Spleen (tissue), 11 donors: ENCODE measurements around the gene STK17A. TPM values are rescaled to one million over a fixed set of nuclear protein-coding genes. Genes with fewer than 3 reads are reported as not detected.
"Not testable (repeated sequence)": the region's sequence is repeated elsewhere in the genome, so short reads cannot be mapped to it uniquely, and the experiment has no call there.

Experiments
- DNase-seq: peaks from one replicate; pipeline ENCODE4 v3.0.0-alpha.2; 2020
- H3K27ac ChIP-seq, 8 donors: fragments of 200-600 bp; sonication (generic) in 7 of 8; 1 replicate in 4 of 8; 2 replicates in 4 of 8; pipeline versions ENCODE4 v1.5.0 to v1.8.0; 2016 to 2021; ENCODE audit warnings: inconsistent platforms in 4 of 8, mild to moderate bottlenecking in 4 of 8, moderate library complexity in 1 of 8
- H3K27me3 ChIP-seq, 7 donors: fragments of 200-600 bp; sonication (generic) in 6 of 7; replicated peaks in 1 of 7; 1 replicate in 4 of 7; 2 replicates in 3 of 7; pipeline versions ENCODE4 v1.5.0 to v1.8.0; 2016 to 2021; ENCODE audit warnings: inconsistent platforms in 3 of 7, mild to moderate bottlenecking in 1 of 7
- H3K36me3 ChIP-seq, 6 donors: fragments of 200-600 bp; sonication (generic) in 5 of 6; 1 replicate in 4 of 6; 2 replicates in 2 of 6; pipeline versions ENCODE4 v1.5.0 to v1.8.0; 2016 to 2021; ENCODE audit warnings: inconsistent platforms in 2 of 6
- H3K4me1 ChIP-seq, 6 donors: fragments of 200-600 bp; sonication (generic) in 5 of 6; 1 replicate in 3 of 6; 2 replicates in 3 of 6; pipeline versions ENCODE4 v1.5.0 to v1.8.0; 2016 to 2021; ENCODE audit warnings: inconsistent platforms in 3 of 6
- H3K4me3 ChIP-seq, 8 donors: fragments of 200-600 bp; sonication (generic) in 7 of 8; 1 replicate in 4 of 8; 2 replicates in 4 of 8; pipeline versions ENCODE4 v1.5.0 to v1.8.0; 2016 to 2021; ENCODE audit warnings: inconsistent platforms in 4 of 8, mild to moderate bottlenecking in 4 of 8, moderate library complexity in 2 of 8
- H3K9me3 ChIP-seq, 8 donors: fragments of 200-600 bp; sonication (generic) in 7 of 8; 1 replicate in 4 of 8; 2 replicates in 4 of 8; pipeline versions ENCODE4 v1.5.0 to v1.8.0; 2016 to 2021; ENCODE audit warnings: inconsistent platforms in 4 of 8
- CTCF ChIP-seq, 11 experiments: fragments of 200-600 bp in 7 of 11; fragments of 450-650 bp in 4 of 11; sonication (generic) in 4 of 11; IDR thresholded peaks in 8 of 11; conservative IDR thresholded peaks in 3 of 11; 1 replicate in 7 of 11; 2 replicates in 4 of 11; pipeline versions ENCODE4 v1.4.0 to v1.8.0; 2016 to 2021; ENCODE audit warnings: antibody characterized with exemption in 11 of 11, inconsistent platforms in 4 of 11, mild to moderate bottlenecking in 1 of 11
- POLR2A ChIP-seq, 3 donors: fragments of 450-650 bp; IDR thresholded peaks; one replicate each; pipeline ENCODE4 v1.5.1; 2017; ENCODE audit warnings: antibody characterized with exemption in 3 of 3, mild to moderate bottlenecking in 1 of 3
- POLR2AphosphoS5 ChIP-seq, 3 donors: sonication (generic); formaldehyde crosslinking; IDR thresholded peaks; one replicate each; pipeline ENCODE4 v1.5.1; 2017; ENCODE audit warnings: antibody characterized with exemption in 3 of 3
- WGBS, 5 donors: extraction: QIAGEN DNeasy Blood & Tissue Kit in 3 of 5; methylation state at CpG; one replicate each; pipeline versions ENCODE4 v1.1.5 to v1.1.7; 2013 to 2018; 5-methylcytosine and 5-hydroxymethylcytosine counted together
- intact Hi-C: fragments of 100-400 bp; cut with DNase I; formaldehyde crosslinking; loops from one replicate; pipeline ENCODE4 v1.15.0; 2023; ENCODE audit warnings: low total_unique reads
- polyA plus RNA-seq, 3 donors: library from polyadenylated mRNA; stranded (reverse); fragments of 200-250 nt; gene quantifications; one replicate each; pipeline ENCODE4 v1.2.1, GENCODE V29; 2013
- total RNA-seq, 7 donors: library from RNA; depleted of rRNA in 3 of 7; stranded (reverse); fragments of >200 nt in 3 of 7; fragmentation: NEBNext Ultra II Directional in 4 of 7; extraction: Animal tissue kit (Norgen Biotek cat#: 25700) in 4 of 7; gene quantifications; one replicate each; pipeline versions ENCODE4 v1.1.0 to v1.2.1, GENCODE V29; 2016 to 2021
- donor health status: healthy with polysubstance abuse.
- donor health status: DM: no; HTN: no; CAD: no; lungs with moderate emphysema.
- donor health status: DM: no; HTN: no; CAD: no.
- donor health status: Bipolar disorder and iron deficiency.
- donor health status: healthy.
- donor health status: DM: no; HTN: no; CAD: no.
- donor health status: DM: yes; HTN: yes; CAD: no.

Gene STK17A
- total and polyA plus RNA-seq, 10 donors = 33.4 to 70.1 (median 53.4) TPM

- Histone ChIP-seq H3K4me3 (peak overlapping the region; percentile 79 to 98 (median 91)), H3K27ac (peak overlapping the region; percentile 85 to 100 (median 99)), H3K27me3 (peaks cover 0 to 9% (median 0%) of the 10 kb centered on the region in 7 donors), H3K36me3 (no peaks in the 10 kb centered on the region), H3K9me3 (no peaks in the 10 kb centered on the region), H3K4me1 (peaks cover 32 to 58% (median 53%) of the 10 kb centered on the region in 6 donors)
- intact Hi-C loops = loop anchor here (10.0 kb wide), 2 partner anchors 51 to 251 kb away; no protein-coding TSS in a partner anchor
- WGBS, 5 donors = 3 to 9% (median 5%) methylated on average over 8 of the region's 8 CpGs
- TF ChIP-seq CTCF (IDR thresholded peaks at IDR 0.05 in 8 of 11, conservative IDR thresholded peaks at IDR 0.05 in 3 of 11) = no peak
- TF ChIP-seq POLR2A (IDR thresholded peaks at IDR 0.05) = no peak
- peak in 1 of 3 donors; percentile 51 for TF ChIP-seq POLR2AphosphoS5 (IDR thresholded peaks at IDR 0.05)
- DNase-seq = no peak
Measured at GRCh38 chr7:43584195-43584586, 1.3 kb downstream of the STK17A start.

GRCh38 chr7:43584733-43585132 lies 1.8 kb downstream of the STK17A start:
- H3K27ac ChIP-seq = peak overlapping the region; percentile 85 to 100 (median 99)
- WGBS, 5 donors = 58 to 74% (median 70%) methylated on average over 11 of the region's 11 CpGs
- not testable (repeated sequence) for H3K27me3 ChIP-seq, DNase-seq, H3K36me3 ChIP-seq, H3K9me3 ChIP-seq
- H3K4me3 ChIP-seq = peak overlapping the region; percentile 79 to 98 (median 91)
- intact Hi-C loops = loop anchor here (10.0 kb wide), 2 partner anchors 50 to 250 kb away; no protein-coding TSS in a partner anchor
- H3K4me1 ChIP-seq = peaks cover 37 to 64% (median 58%) of the 10 kb centered on the region in 6 donors

GRCh38 chr7:43585562-43585961 lies 2.7 kb downstream of the STK17A start:
- DNase-seq = no peak
- Histone ChIP-seq H3K36me3 (peaks cover 0 to 7% (median 0%) of the 10 kb centered on the region in 6 donors), H3K4me3 (peak overlapping the region in 7 of 8 donors; percentile 79 to 98 (median 91)), H3K4me1 (peaks cover 37 to 72% (median 66%) of the 10 kb centered on the region in 6 donors), H3K27me3 (peaks cover 0 to 9% (median 0%) of the 10 kb centered on the region in 7 donors), H3K27ac (peak overlapping the region in 7 of 8 donors; percentile 97 to 100 (median 99)), H3K9me3 (no peaks in the 10 kb centered on the region)
- intact Hi-C loops = loop anchor here (10.0 kb wide), 2 partner anchors 49 to 249 kb away; no protein-coding TSS in a partner anchor
- 34 to 59% (median 37%) methylated on average over 2 of the region's 2 CpGs for WGBS, 5 donors
- TF ChIP-seq POLR2AphosphoS5 (IDR thresholded peaks at IDR 0.05) (no peak), CTCF (IDR thresholded peaks at IDR 0.05 in 8 of 11, conservative IDR thresholded peaks at IDR 0.05 in 3 of 11) (no peak), POLR2A (IDR thresholded peaks at IDR 0.05) (no peak)

GRCh38 chr7:43586251-43586900 lies 3.5 kb downstream of the STK17A start:
- TF ChIP-seq CTCF (IDR thresholded peaks at IDR 0.05 in 8 of 11, conservative IDR thresholded peaks at IDR 0.05 in 3 of 11) (no peak), POLR2AphosphoS5 (IDR thresholded peaks at IDR 0.05) (no peak), POLR2A (IDR thresholded peaks at IDR 0.05) (no peak)
- Histone ChIP-seq H3K4me1 (peaks cover 37 to 80% (median 74%) of the 10 kb centered on the region in 6 donors), H3K9me3 (no peaks in the 10 kb centered on the region), H3K4me3 (peak overlapping the region; percentile 3 to 98 (median 91)), H3K36me3 (peaks cover 0 to 8% (median 0%) of the 10 kb centered on the region in 6 donors), H3K27ac (peak overlapping the region; percentile 61 to 100 (median 99)), H3K27me3 (peaks cover 0 to 8% (median 0%) of the 10 kb centered on the region in 7 donors)
- 35 to 51% (median 47%) methylated on average over 4 of the region's 4 CpGs for WGBS, 5 donors
- intact Hi-C loops = loop anchor here (10.0 kb wide), 2 partner anchors 48 to 248 kb away; no protein-coding TSS in a partner anchor
- no peak for DNase-seq
